Sciatic nerve (tissue), 2 donors: ENCODE measurements around the gene SCN3A. TPM values are rescaled to one million over a fixed set of nuclear protein-coding genes. Genes with fewer than 3 reads are reported as not detected.

Source experiments
- ATAC-seq: fragments of 200-7000 bp; cut with Tn5 transposase; one replicate; pipeline ENCODE4 v1.9.1; 2020; ENCODE audit warnings: mild to moderate bottlenecking, moderate library complexity
- DNase-seq: peaks from one replicate; pipeline ENCODE4 v3.0.0-alpha.2; 2020; ENCODE audit warnings: low spot score
- intact Hi-C: fragments of 100-400 bp; cut with DNase I; formaldehyde crosslinking; loops from one replicate; pipeline ENCODE4 v1.14.2; 2022
- total RNA-seq: library from RNA; stranded (reverse); fragmentation: NEBNext Ultra II Directional; extraction: Animal tissue kit (Norgen Biotek cat#: 25700); gene quantifications from one replicate; pipeline ENCODE4 v1.2.1, GENCODE V29; 2021
- donor health status: DM: no; HTN: no; CAD: no.
- donor health status: DM: no; HTN: no; CAD: no.

SCN3A gene
- 0.58 TPM for total RNA-seq

GRCh38 chr2:165203689-165204559 is at the start of gene SCN3A:
Gene SCN3A (minus strand): TSS chr2:165204050. CDS start chr2:165176394, 27,656 bp downstream.
- ATAC-seq (no peak), DNase-seq (no peak)
- intact Hi-C loops: loop anchor here (10.0 kb wide), 1 partner anchor 189 kb away; no protein-coding TSS in a partner anchor

- no peak for DNase-seq
- no peak for ATAC-seq
- intact Hi-C loops: no loop called here
These were observed 49.3 kb upstream of the SCN3A start for GRCh38 chr2:165253178-165253577.

GRCh38 chr2:165251366-165251765 is 47.5 kb upstream of the SCN3A start:
- intact Hi-C loops: no loop called here
- no peak for ATAC-seq

GRCh38 chr2:165248238-165248637 is 44.4 kb upstream of the SCN3A start:
- ATAC-seq (no peak), DNase-seq (no peak)
- intact Hi-C loops: no loop called here

More at GRCh38 chr2:165251366-165251765, 47.5 kb upstream of the SCN3A start:
- DNase-seq: no peak

GRCh38 chr2:165245081-165245793 is 41.4 kb upstream of the SCN3A start:
- ATAC-seq (no peak), DNase-seq (no peak)
- intact Hi-C loops: no loop called here

- ATAC-seq (no peak), DNase-seq (no peak)
- intact Hi-C loops: no loop called here
These were observed 37.1 kb upstream of the SCN3A start for GRCh38 chr2:165240916-165241315.

- ATAC-seq: no peak
- no peak for DNase-seq
- intact Hi-C loops: no loop called here
These were observed 36.1 kb upstream of the SCN3A start for GRCh38 chr2:165239856-165240515.

- intact Hi-C loops: no loop called here
- no peak for ATAC-seq
These were observed 35.4 kb upstream of the SCN3A start, which contains the start of gene SCN2A for GRCh38 chr2:165239230-165239629. Gene SCN2A (plus strand): TSS chr2:165239414. CDS start chr2:165295824, 56,410 bp downstream.

GRCh38 chr2:165238295-165238694 is 34.4 kb upstream of the SCN3A start:
- DNase-seq (no peak), ATAC-seq (no peak)
- intact Hi-C loops: no loop called here

More at GRCh38 chr2:165239230-165239629, 35.4 kb upstream of the SCN3A start, which contains the start of gene SCN2A:
- DNase-seq: no peak

- intact Hi-C loops: no loop called here
These were observed 33.2 kb upstream of the SCN3A start for GRCh38 chr2:165237056-165237455.

GRCh38 chr2:165227571-165227970 is 23.7 kb upstream of the SCN3A start:
- intact Hi-C loops: no loop called here
- DNase-seq (no peak), ATAC-seq (no peak)

More at GRCh38 chr2:165237056-165237455, 33.2 kb upstream of the SCN3A start:
- ATAC-seq: no peak
- no peak for DNase-seq

- intact Hi-C loops: no loop called here
These were observed 21.1 kb upstream of the SCN3A start for GRCh38 chr2:165224941-165225340.

GRCh38 chr2:165219481-165219880 is 15.6 kb upstream of the SCN3A start:
- no peak for DNase-seq
- ATAC-seq: no peak
- intact Hi-C loops: no loop called here

More at GRCh38 chr2:165224941-165225340, 21.1 kb upstream of the SCN3A start:
- no peak for DNase-seq
- ATAC-seq: no peak

GRCh38 chr2:165214093-165214492 is 10.2 kb upstream of the SCN3A start:
- DNase-seq (no peak), ATAC-seq (no peak)
- intact Hi-C loops: no loop called here

- intact Hi-C loops: loop anchor here (10.0 kb wide), 1 partner anchor 193 kb away; no protein-coding TSS in a partner anchor
- DNase-seq (no peak), ATAC-seq (no peak)
These were observed 4.2 kb upstream of the SCN3A start for GRCh38 chr2:165208094-165208493.

- ATAC-seq: no peak
- DNase-seq: no peak
- intact Hi-C loops: loop anchor here (10.0 kb wide), 1 partner anchor 191 kb away; no protein-coding TSS in a partner anchor
These were observed 2.0 kb upstream of the SCN3A start for GRCh38 chr2:165205865-165206264.

GRCh38 chr2:165202239-165202638 is 1.6 kb downstream of the SCN3A start:
- intact Hi-C loops: loop anchor here (10.0 kb wide), 1 partner anchor 187 kb away; no protein-coding TSS in a partner anchor
- no peak for ATAC-seq

GRCh38 chr2:165198181-165198580 is 5.7 kb downstream of the SCN3A start:
- ATAC-seq (no peak), DNase-seq (no peak)
- intact Hi-C loops: no loop called here

More at GRCh38 chr2:165202239-165202638, 1.6 kb downstream of the SCN3A start:
- no peak for DNase-seq

GRCh38 chr2:165197346-165197745 is 6.5 kb downstream of the SCN3A start:
- DNase-seq (no peak), ATAC-seq (no peak)
- intact Hi-C loops: no loop called here
